Right lung (tissue), 10 donors: ENCODE data around the gene DPF1. TPM values are rescaled to one million over a fixed set of nuclear protein-coding genes. Genes with fewer than 3 reads are reported as not detected.
"Not testable (repeated sequence)": the region's sequence is repeated elsewhere in the genome, so short reads cannot be mapped to it uniquely, and the experiment has no call there.

Experiments
- DNase-seq, 2 donors: peaks; one replicate each; pipeline ENCODE4 v3.0.0-alpha.2; 2013
- long read RNA-seq, 8 donors: transcript quantifications; one replicate each; lab custom pipeline, GENCODE V29; 2026
- polyA plus RNA-seq, 5 donors: library from polyadenylated mRNA; unstranded; fragments of 120-200 nt; gene quantifications; one replicate each; pipeline versions ENCODE4 v1.2.1 to v1.2.3, GENCODE V29; 2013; ENCODE audit warnings: inconsistent platforms in 1 of 5, low replicate concordance in 1 of 5; ENCODE audit not compliant: insufficient read length in 5 of 5, insufficient read depth in 1 of 5

The DPF1 gene
- polyA plus RNA-seq = 1 to 10 TPM; 2.0 to 5.3 (median 3.4) TPM
- long read RNA-seq, donor 1, partial matches to known transcripts = 0 of 1 reads
- long read RNA-seq, donor 1, other reads (novel, unspliced or antisense) = 0 of 1 reads
- long read RNA-seq, donor 2 = 0 reads
- long read RNA-seq, donor 3, partial matches to known transcripts = 422 of 449 reads
- long read RNA-seq, donor 3, other reads (novel, unspliced or antisense) = 26 of 449 reads
- long read RNA-seq, donor 4, partial matches to known transcripts = 0 of 1 reads
- long read RNA-seq, donor 4, other reads (novel, unspliced or antisense) = 0 of 1 reads
- long read RNA-seq, donor 5, partial matches to known transcripts = 285 of 463 reads
- long read RNA-seq, donor 5, other reads (novel, unspliced or antisense) = 178 of 463 reads
- long read RNA-seq, donor 6, partial matches to known transcripts = 177 of 354 reads
- long read RNA-seq, donor 6, other reads (novel, unspliced or antisense) = 177 of 354 reads
- long read RNA-seq, donor 7, partial matches to known transcripts = 0 of 3 reads
- long read RNA-seq, donor 7, other reads (novel, unspliced or antisense) = 0 of 3 reads
- long read RNA-seq, donor 8 = 0 reads

GRCh38 chr19:38224014-38224862, at the start of gene DPF1:
TSS of gene DPF1 (minus strand) at chr19:38224222. CDS start at chr19:38224142, 80 bp downstream.
- DNase-seq = peak in 1 of 2 donors; percentile 49

- no peak for DNase-seq
These were observed 49.5 kb upstream of the DPF1 start for GRCh38 chr19:38273499-38273898.

GRCh38 chr19:38270587-38271167, 46.7 kb upstream of the DPF1 start:
- DNase-seq = no peak

- DNase-seq = no peak
These were observed 44.5 kb upstream of the DPF1 start for GRCh38 chr19:38268539-38268938.

GRCh38 chr19:38267761-38268483, 43.9 kb upstream of the DPF1 start:
- DNase-seq = no peak

GRCh38 chr19:38266981-38267597, 43.1 kb upstream of the DPF1 start:
- no peak for DNase-seq

GRCh38 chr19:38265921-38266429, 42.0 kb upstream of the DPF1 start:
- DNase-seq = no peak

- DNase-seq = no peak
These were observed 41.3 kb upstream of the DPF1 start for GRCh38 chr19:38265213-38265861.

GRCh38 chr19:38264486-38265212, 40.6 kb upstream of the DPF1 start, which contains the start of gene SPINT2:
TSS of gene SPINT2 (plus strand) at chr19:38264573. CDS start at chr19:38264893, 320 bp downstream.
- DNase-seq = peak in 1 of 2 donors; percentile 69

GRCh38 chr19:38263689-38264485, 39.9 kb upstream of the DPF1 start:
- peak in 1 of 2 donors; percentile 76 for DNase-seq

- DNase-seq = no peak
These were observed 38.7 kb upstream of the DPF1 start for GRCh38 chr19:38262585-38263268.

- DNase-seq = not testable (repeated sequence)
These were observed 37.9 kb upstream of the DPF1 start for GRCh38 chr19:38261942-38262341.

GRCh38 chr19:38255383-38256014, 31.5 kb upstream of the DPF1 start:
- no peak for DNase-seq

- no peak for DNase-seq
These were observed 29.8 kb upstream of the DPF1 start for GRCh38 chr19:38253788-38254187.

GRCh38 chr19:38252941-38253691, 29.1 kb upstream of the DPF1 start:
- peak; percentile 84 to 86 for DNase-seq

- DNase-seq = no peak
These were observed 28.4 kb upstream of the DPF1 start for GRCh38 chr19:38252385-38252784.
